Body of pancreas (tissue), 4 donors: ENCODE data around the gene ANKRD49. TPM values are rescaled to one million over a fixed set of nuclear protein-coding genes. Genes with fewer than 3 reads are reported as not detected.

ENCODE experiments used
- ATAC-seq: fragments of 150-250 bp; one replicate; pipeline ENCODE4 v1.9.1; 2016
- DNase-seq, 4 donors: peaks; one replicate each; pipeline ENCODE4 v3.0.0-alpha.2; 2019
- H3K27ac ChIP-seq, 4 donors: fragments of 200-600 bp; sonication (generic); 1 replicate in 3 of 4; 2 replicates in 1 of 4; pipeline versions ENCODE4 v1.5.1 to v1.6.1; 2016 to 2019; ENCODE audit warnings: mild to moderate bottlenecking in 1 of 4, mixed read lengths in 1 of 4, moderate library complexity in 1 of 4
- H3K27me3 ChIP-seq, 2 donors: fragments of 200-600 bp; sonication (generic); one replicate each; pipeline ENCODE4 v1.6.0; 2016; ENCODE audit warnings: mild to moderate bottlenecking in 1 of 2
- H3K36me3 ChIP-seq, 2 donors: fragments of 200-600 bp; sonication (generic); replicated peaks in 1 of 2; 2 replicates each; pipeline ENCODE4 v1.5.1; 2016; ENCODE audit warnings: low read depth in 2 of 2; ENCODE audit not compliant: insufficient read depth in 1 of 2
- H3K4me1 ChIP-seq: fragments of 200-600 bp; sonication (generic); one replicate; pipeline ENCODE4 v1.6.0; 2016
- H3K4me3 ChIP-seq, 2 donors: fragments of 200-600 bp; sonication (generic); 1 replicate in 1 of 2; 2 replicates in 1 of 2; pipeline ENCODE4 v1.5.1; 2016 to 2019
- H3K9me3 ChIP-seq, 3 donors: fragments of 200-600 bp; sonication (generic); 1 replicate in 2 of 3; 2 replicates in 1 of 3; pipeline ENCODE4 v1.5.1; 2016
- POLR2A ChIP-seq, 3 donors: fragments of 450-650 bp; IDR thresholded peaks; one replicate each; pipeline ENCODE4 v1.6.1; 2016; ENCODE audit warnings: antibody characterized with exemption in 3 of 3, mild to moderate bottlenecking in 2 of 3
- WGBS, 2 donors: methylation state at CpG; one replicate each; pipeline ENCODE4 v1.1.5; 2017; 5-methylcytosine and 5-hydroxymethylcytosine counted together
- intact Hi-C: fragments of 100-400 bp; cut with DNase I; formaldehyde crosslinking; loops from one replicate; pipeline ENCODE4 v1.15.1; 2023
- microRNA counts, 2 donors: library from miRNA; unstranded; fragments of <30 nt; microRNA quantifications; one replicate each; lab custom pipeline; 2017
- microRNA-seq, 2 donors: library from miRNA; unstranded; fragments of <30 nt; microRNA quantifications; one replicate each; pipeline ENCODE4, GENCODE V29; 2016; ENCODE audit warnings: borderline number of aligned reads in 2 of 2, borderline replicate concordance in 2 of 2
- small RNA-seq: library from RNA; depleted of rRNA; stranded (forward); fragments of <200 nt; gene quantifications from one replicate; pipeline ENCODE3, GENCODE V24; 2016
- total RNA-seq, 2 donors: library from RNA; depleted of rRNA; stranded (reverse); fragments of >200 nt; gene quantifications; one replicate each; pipeline ENCODE4 v1.1.0, GENCODE V29; 2016
- TF ChIP-seq, protein P1 (sequence below), 7 experiments: fragments of 450-650 bp in 4 of 7; fragments of 200-600 bp in 3 of 7; sonication (generic) in 3 of 7; IDR thresholded peaks; one replicate each; pipeline ENCODE4 v1.5.1; 2016 to 2019; ENCODE audit warnings: antibody characterized with exemption in 7 of 7

The ANKRD49 gene
- total RNA-seq, 2 donors from 2014 or later = 12.5 to 13.5 TPM

- H3K27me3 ChIP-seq = no peaks in the 10 kb centered on the region
- DNase-seq = peak; percentile 61 to 67 (median 64)
- peaks cover 58% of the 10 kb centered on the region for H3K4me1 ChIP-seq
- WGBS, 2 donors = 28 to 46% methylated on average over 36 to 53 of the region's 54 CpGs
- no peaks in the 10 kb centered on the region for H3K36me3 ChIP-seq
- TF ChIP-seq, protein P1, sequence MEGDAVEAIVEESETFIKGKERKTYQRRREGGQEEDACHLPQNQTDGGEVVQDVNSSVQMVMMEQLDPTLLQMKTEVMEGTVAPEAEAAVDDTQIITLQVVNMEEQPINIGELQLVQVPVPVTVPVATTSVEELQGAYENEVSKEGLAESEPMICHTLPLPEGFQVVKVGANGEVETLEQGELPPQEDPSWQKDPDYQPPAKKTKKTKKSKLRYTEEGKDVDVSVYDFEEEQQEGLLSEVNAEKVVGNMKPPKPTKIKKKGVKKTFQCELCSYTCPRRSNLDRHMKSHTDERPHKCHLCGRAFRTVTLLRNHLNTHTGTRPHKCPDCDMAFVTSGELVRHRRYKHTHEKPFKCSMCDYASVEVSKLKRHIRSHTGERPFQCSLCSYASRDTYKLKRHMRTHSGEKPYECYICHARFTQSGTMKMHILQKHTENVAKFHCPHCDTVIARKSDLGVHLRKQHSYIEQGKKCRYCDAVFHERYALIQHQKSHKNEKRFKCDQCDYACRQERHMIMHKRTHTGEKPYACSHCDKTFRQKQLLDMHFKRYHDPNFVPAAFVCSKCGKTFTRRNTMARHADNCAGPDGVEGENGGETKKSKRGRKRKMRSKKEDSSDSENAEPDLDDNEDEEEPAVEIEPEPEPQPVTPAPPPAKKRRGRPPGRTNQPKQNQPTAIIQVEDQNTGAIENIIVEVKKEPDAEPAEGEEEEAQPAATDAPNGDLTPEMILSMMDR (IDR thresholded peaks at IDR 0.05) = no peak
- TF ChIP-seq POLR2A (IDR thresholded peaks at IDR 0.05) = peak; percentile 13 to 77 (median 73)
- H3K9me3 ChIP-seq = no peaks in the 10 kb centered on the region
- peak; percentile 23 for ATAC-seq
- intact Hi-C loops = no loop called here
- H3K27ac ChIP-seq = peak overlapping the region; percentile 70 to 100 (median 94)
- peak overlapping the region; percentile 65 to 68 for H3K4me3 ChIP-seq
Observed at GRCh38 chr11:94545264-94546161, 51.7 kb downstream of the ANKRD49 start.

GRCh38 chr11:94546162-94546470 lies 52.3 kb downstream of the ANKRD49 start:
- 25 to 45% methylated on average over 2 of the region's 2 CpGs for WGBS, 2 donors
- H3K36me3 ChIP-seq = no peaks in the 10 kb centered on the region
- H3K4me3 ChIP-seq = peak overlapping the region; percentile 65 to 68
- no peaks in the 10 kb centered on the region for H3K9me3 ChIP-seq
- ATAC-seq = no peak
- H3K4me1 ChIP-seq = peaks cover 63% of the 10 kb centered on the region
- H3K27ac ChIP-seq = peak overlapping the region in 3 of 4 donors; percentile 91 to 100 (median 98)
- TF ChIP-seq, protein P1 (IDR thresholded peaks at IDR 0.05) = no peak
- no peak for TF ChIP-seq POLR2A (IDR thresholded peaks at IDR 0.05)
- intact Hi-C loops = no loop called here
- no peak for DNase-seq
- no peaks in the 10 kb centered on the region for H3K27me3 ChIP-seq

DNA sequence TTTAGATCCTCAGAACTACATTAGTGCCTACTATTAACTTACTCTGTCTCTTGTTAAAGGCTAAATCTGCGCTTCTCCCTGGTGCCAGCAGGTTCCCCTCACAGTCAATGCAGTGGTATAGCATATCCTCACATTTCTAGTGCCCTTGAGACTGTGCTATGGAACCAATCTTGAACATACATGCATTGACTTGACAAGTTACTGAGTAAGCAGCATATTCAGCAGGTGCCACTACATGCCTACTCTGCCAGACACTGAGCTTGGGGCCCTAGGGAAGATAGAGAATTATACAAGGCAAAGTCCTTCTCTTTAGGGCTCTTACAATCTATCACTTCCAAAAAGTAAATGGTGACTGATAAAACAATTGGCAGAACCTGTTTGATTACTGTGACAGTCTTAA lies 53.1 kb downstream of the ANKRD49 start:
- Histone ChIP-seq H3K27me3 (no peaks in the 10 kb centered on the region), H3K27ac (peak overlapping the region in 2 of 4 donors; percentile 22 to 100), H3K9me3 (no peaks in the 10 kb centered on the region), H3K36me3 (no peaks in the 10 kb centered on the region), H3K4me3 (peak overlapping the region in 1 of 2 donors; percentile 68), H3K4me1 (peaks cover 63% of the 10 kb centered on the region)
- WGBS, 2 donors = 16 to 32% methylated on average over 1 of the region's 1 CpG
- ATAC-seq (no peak), DNase-seq (peak in 1 of 4 donors; percentile 24)
- TF ChIP-seq, protein P1 (IDR thresholded peaks at IDR 0.05) = no peak
- peak in 1 of 3 donors; percentile 22 for TF ChIP-seq POLR2A (IDR thresholded peaks at IDR 0.05)
- intact Hi-C loops = no loop called here

DNA sequence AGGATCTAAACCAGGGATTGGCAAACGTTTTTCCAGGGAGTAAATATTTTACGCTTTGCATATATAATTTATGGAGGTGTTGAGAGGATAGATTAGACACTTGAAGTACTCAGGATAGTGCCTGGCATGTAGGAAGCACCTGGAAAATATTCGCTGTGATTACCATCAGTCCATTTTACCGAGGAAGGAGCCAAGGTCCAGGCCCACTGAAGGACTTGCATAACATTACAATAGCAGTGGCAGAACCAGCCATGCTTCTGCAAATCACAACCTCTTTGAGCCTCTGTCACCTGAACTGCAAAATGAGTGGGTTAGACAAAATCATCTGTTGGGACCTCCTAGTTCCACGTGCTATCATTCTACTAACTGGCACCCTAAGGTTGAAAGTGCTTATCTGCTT lies 55.4 kb downstream of the ANKRD49 start:
- H3K9me3 ChIP-seq = no peaks in the 10 kb centered on the region
- 37 to 40% methylated on average over 5 of the region's 5 CpGs for WGBS, 2 donors
- no peak for ATAC-seq
- no peak for DNase-seq
- no peaks in the 10 kb centered on the region for H3K27me3 ChIP-seq
- TF ChIP-seq POLR2A (IDR thresholded peaks at IDR 0.05) = no peak
- TF ChIP-seq, protein P1 (IDR thresholded peaks at IDR 0.05) = no peak
- H3K27ac ChIP-seq = no peak overlapping the region
- peaks cover 56% of the 10 kb centered on the region for H3K4me1 ChIP-seq
- intact Hi-C loops = no loop called here
- H3K36me3 ChIP-seq = no peaks in the 10 kb centered on the region
- no peak overlapping the region for H3K4me3 ChIP-seq

MicroRNA genes within 50 kb of the gene (microRNA counts, 767-probe panel; counts per million panel counts)
- 0 to 736 counts per million in 2 donors for microRNA hsa-miR-548l (lab: Ali Mortazavi, UCI)

Small RNA genes lying within 50 kb of the gene (microRNA-seq; reads per million reads assigned to microRNA genes)
- gene MIR548L = 1.3 to 1.4 reads per million in 2 donors

Small RNA genes lying within 50 kb of the gene (small RNA-seq; reads per million reads assigned to genes)
- gene MIR548L = not detected

Other genes starting within 250 kb of the ANKRD49 start
- gene IZUMO1R, start 189.4 kb upstream of the ANKRD49 start, total RNA-seq = not detected
- not detected for gene GPR83, start 92.6 kb upstream of the ANKRD49 start, total RNA-seq
- 10 to 100 TPM in 1 of 2 donors, 1 to 10 TPM in 1; 9.2 to 18.9 TPM for gene MRE11, start 140 bp upstream of the ANKRD49 start, total RNA-seq
- gene C11orf97, start 18.5 kb downstream of the ANKRD49 start, total RNA-seq = not detected
- 10 to 100 TPM; 10.5 to 13.5 TPM for gene FUT4, start 49.9 kb downstream of the ANKRD49 start, total RNA-seq
- gene PIWIL4, start 73.4 kb downstream of the ANKRD49 start, total RNA-seq = 10 to 100 TPM in 1 of 2 donors, 1 to 10 TPM in 1; 6.5 to 13.2 TPM